CD4-positive, alpha-beta T cell (primary cell): ENCODE results near the gene ATXN7L3. TPM values are rescaled to one million over a fixed set of nuclear protein-coding genes. Genes with fewer than 3 reads are reported as not detected.

Experiments
- ATAC-seq: fragments of 200-7000 bp; cut with Tn5 transposase; one replicate; pipeline ENCODE4 v1.10.0; 2022; ENCODE audit warnings: mild to moderate bottlenecking; ENCODE audit not compliant: poor library complexity
- CTCF ChIA-PET: fragments of 350-600 bp; sonication (Branson Sonifier 250); formaldehyde crosslinking; loops from one replicate; lab custom pipeline; 2021; ENCODE audit warnings: antibody characterized with exemption, inconsistent platforms; lab: Charles Lee
- POLR2A ChIA-PET: fragments of 350-600 bp; sonication (Branson Sonifier 250); formaldehyde crosslinking; loops from one replicate; lab custom pipeline; 2021; ENCODE audit warnings: antibody characterized with exemption, inconsistent platforms; lab: Charles Lee
- DNase-seq, 14 experiments: peaks; one replicate each; pipeline ENCODE4 v3.0.0-alpha.2; 2013 to 2020; ENCODE audit warnings: mixed read lengths in 2 of 14
- H3K27ac ChIP-seq, 2 donors: one replicate each; pipeline versions ENCODE4 v1.5.1 to v1.7.0; 2013; ENCODE audit warnings: low read length in 2 of 2, low read depth in 1 of 2, mild to moderate bottlenecking in 1 of 2
- H3K27me3 ChIP-seq, 2 experiments: 1 replicate in 1 of 2; 2 replicates in 1 of 2; pipeline versions ENCODE4 v1.6.1 to v1.7.0; 2013; ENCODE audit warnings: low read length in 2 of 2, control low read depth in 1 of 2, mild to moderate bottlenecking in 1 of 2, moderate library complexity in 1 of 2; ENCODE audit not compliant: insufficient read depth in 2 of 2, control insufficient read depth in 1 of 2
- H3K36me3 ChIP-seq: one replicate; pipeline ENCODE4 v1.6.1; 2013; ENCODE audit warnings: low read length, control low read depth; ENCODE audit not compliant: insufficient read depth
- H3K4me1 ChIP-seq: one replicate; pipeline ENCODE4 v1.6.1; 2013; ENCODE audit warnings: low read length, control low read depth; ENCODE audit not compliant: insufficient read depth
- H3K4me3 ChIP-seq: one replicate; pipeline ENCODE4 v1.5.1; 2013; ENCODE audit warnings: mild to moderate bottlenecking, low read length, moderate library complexity
- H3K9me3 ChIP-seq, 2 experiments: 1 replicate in 1 of 2; 2 replicates in 1 of 2; pipeline versions ENCODE4 v1.6.1 to v1.7.0; 2013; ENCODE audit warnings: low read length in 2 of 2, mild to moderate bottlenecking in 2 of 2, control low read depth in 1 of 2, moderate library complexity in 1 of 2; ENCODE audit not compliant: control insufficient read depth in 1 of 2, insufficient read depth in 1 of 2
- H3K27ac Mint-ChIP-seq: one replicate; pipeline ENCODE4 v1.8.0; 2020; ENCODE audit warnings: mixed read lengths
- H3K27me3 Mint-ChIP-seq: one replicate; pipeline ENCODE4 v1.8.0; 2021; ENCODE audit warnings: mixed read lengths
- H3K36me3 Mint-ChIP-seq: one replicate; pipeline ENCODE4 v1.8.0; 2021; ENCODE audit warnings: low read depth, mixed read lengths
- H3K4me1 Mint-ChIP-seq: one replicate; pipeline ENCODE4 v1.8.0; 2021; ENCODE audit warnings: low read depth, mixed read lengths
- H3K4me3 Mint-ChIP-seq: one replicate; pipeline ENCODE4 v1.8.0; 2020; ENCODE audit warnings: mild to moderate bottlenecking, mixed read lengths
- H3K9me3 Mint-ChIP-seq: one replicate; pipeline ENCODE4 v1.8.0; 2020; ENCODE audit warnings: mixed read lengths
- intact Hi-C, 2 experiments: fragments of 100-400 bp; cut with DNase I in 1 of 2; cut with micrococcal nuclease in 1 of 2; formaldehyde crosslinking; loops; one replicate each; pipeline versions ENCODE4 v1.15.1 to v1.9.0; 2023 to 2025; cut with DNase I, micrococcal nuclease
- total RNA-seq, 174 experiments: library from RNA in 2 of 174; stranded (reverse) in 2 of 174; gene quantifications; one replicate each; pipeline ENCODE4 v1.2.3 and lab custom pipeline; 2021 to 2026
- TF ChIP-seq, protein P1 (sequence below): fragments of 200-600 bp; IDR thresholded peaks from one replicate; pipeline ENCODE4 v1.8.0; 2022; ENCODE audit warnings: antibody characterized with exemption, mild to moderate bottlenecking

ATXN7L3 gene
- total RNA-seq, 2 experiments from 2014 or later = 85.2 to 99.2 TPM

DNA sequence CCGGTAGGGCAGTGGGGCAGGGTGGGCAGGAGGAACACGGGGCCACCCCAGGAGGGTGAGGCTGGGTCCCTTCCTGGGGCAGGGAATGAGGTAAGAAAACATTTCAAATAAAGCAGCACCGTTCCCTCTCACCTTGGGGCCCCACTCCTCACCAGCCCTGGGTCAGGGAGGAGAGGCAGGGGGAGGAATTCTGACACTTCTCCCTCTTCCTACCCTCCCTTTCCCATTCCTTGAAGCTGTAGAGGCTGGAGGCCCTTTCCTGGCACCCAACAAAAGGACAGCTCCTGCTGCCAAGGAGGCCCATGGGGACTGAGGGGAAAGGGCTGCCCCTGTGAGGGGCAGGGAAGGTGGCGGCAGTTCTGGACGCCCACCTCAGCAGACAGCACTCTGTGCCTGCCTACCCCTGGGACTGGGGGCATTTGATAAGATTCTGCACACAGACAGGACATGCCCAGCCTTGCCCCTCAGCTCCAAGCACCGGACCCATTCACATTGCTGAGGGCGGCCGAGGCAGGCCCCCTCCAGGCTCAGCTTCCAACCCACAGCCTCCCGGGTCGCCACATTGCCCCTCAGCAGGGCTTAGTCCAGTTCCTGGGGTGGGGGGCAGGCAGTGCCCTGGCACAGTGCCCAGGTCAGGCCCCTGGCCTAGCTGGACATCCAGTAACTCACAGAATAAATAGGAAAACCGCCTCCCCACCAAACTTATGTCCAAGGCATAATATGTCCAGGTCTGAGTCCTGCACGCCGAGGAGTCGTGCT is 6.2 kb downstream of the ATXN7L3 start:
- H3K9me3 ChIP-seq = no peaks in the 10 kb centered on the region
- no peak overlapping the region for H3K27ac ChIP-seq
- intact Hi-C loops = no loop called here
- H3K4me3 Mint-ChIP-seq = peak overlapping the region; percentile 34
- H3K36me3 Mint-ChIP-seq = peaks cover 78% of the 10 kb centered on the region
- peaks cover 71% of the 10 kb centered on the region for H3K36me3 ChIP-seq
- POLR2A ChIA-PET = interaction anchor here (1.0 kb wide), 1 partner anchor 26 kb away, joined by 3 read pairs; no protein-coding TSS in a partner anchor
- CTCF ChIA-PET = no interaction called here
- H3K9me3 Mint-ChIP-seq = no peaks in the 10 kb centered on the region
- peaks cover 26% of the 10 kb centered on the region for H3K4me1 Mint-ChIP-seq
- H3K27ac Mint-ChIP-seq = no peak overlapping the region
- peaks cover 26% of the 10 kb centered on the region for H3K4me1 ChIP-seq
- no peaks in the 10 kb centered on the region for H3K27me3 ChIP-seq
- TF ChIP-seq, protein P1, sequence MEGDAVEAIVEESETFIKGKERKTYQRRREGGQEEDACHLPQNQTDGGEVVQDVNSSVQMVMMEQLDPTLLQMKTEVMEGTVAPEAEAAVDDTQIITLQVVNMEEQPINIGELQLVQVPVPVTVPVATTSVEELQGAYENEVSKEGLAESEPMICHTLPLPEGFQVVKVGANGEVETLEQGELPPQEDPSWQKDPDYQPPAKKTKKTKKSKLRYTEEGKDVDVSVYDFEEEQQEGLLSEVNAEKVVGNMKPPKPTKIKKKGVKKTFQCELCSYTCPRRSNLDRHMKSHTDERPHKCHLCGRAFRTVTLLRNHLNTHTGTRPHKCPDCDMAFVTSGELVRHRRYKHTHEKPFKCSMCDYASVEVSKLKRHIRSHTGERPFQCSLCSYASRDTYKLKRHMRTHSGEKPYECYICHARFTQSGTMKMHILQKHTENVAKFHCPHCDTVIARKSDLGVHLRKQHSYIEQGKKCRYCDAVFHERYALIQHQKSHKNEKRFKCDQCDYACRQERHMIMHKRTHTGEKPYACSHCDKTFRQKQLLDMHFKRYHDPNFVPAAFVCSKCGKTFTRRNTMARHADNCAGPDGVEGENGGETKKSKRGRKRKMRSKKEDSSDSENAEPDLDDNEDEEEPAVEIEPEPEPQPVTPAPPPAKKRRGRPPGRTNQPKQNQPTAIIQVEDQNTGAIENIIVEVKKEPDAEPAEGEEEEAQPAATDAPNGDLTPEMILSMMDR = no peak
- no peaks in the 10 kb centered on the region for H3K27me3 Mint-ChIP-seq
- ATAC-seq (no peak), DNase-seq (no peak)
- H3K4me3 ChIP-seq = no peak overlapping the region

DNA sequence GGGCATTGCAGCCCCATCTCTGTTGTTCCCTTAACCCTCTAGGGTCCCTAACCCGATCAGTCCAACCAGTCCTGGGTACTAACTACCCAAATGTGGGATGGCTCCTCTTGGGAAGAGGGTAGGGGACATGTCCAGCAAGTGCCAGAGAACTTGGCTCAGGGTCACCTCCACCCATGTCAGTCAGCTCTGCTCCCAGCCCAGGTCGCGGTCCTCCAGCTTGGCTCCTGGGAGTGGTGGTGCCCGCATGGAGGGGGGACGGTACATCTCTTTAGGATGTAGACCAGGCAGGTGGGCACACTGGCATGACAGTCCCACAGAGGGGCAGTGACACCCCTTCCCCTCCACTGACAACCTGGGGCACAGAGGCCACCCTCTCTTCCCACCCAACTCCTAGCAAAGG is 6.9 kb downstream of the ATXN7L3 start:
- ATAC-seq (no peak), DNase-seq (peak in 1 of 14 experiments; percentile 24)
- Mint-ChIP-seq H3K4me3 (no peak overlapping the region), H3K27ac (no peak overlapping the region), H3K27me3 (no peaks in the 10 kb centered on the region), H3K9me3 (no peaks in the 10 kb centered on the region), H3K36me3 (peaks cover 74% of the 10 kb centered on the region), H3K4me1 (peaks cover 26% of the 10 kb centered on the region)
- Histone ChIP-seq H3K9me3 (no peaks in the 10 kb centered on the region), H3K27ac (no peak overlapping the region), H3K27me3 (no peaks in the 10 kb centered on the region), H3K36me3 (peaks cover 72% of the 10 kb centered on the region), H3K4me1 (peaks cover 26% of the 10 kb centered on the region), H3K4me3 (no peak overlapping the region)
- intact Hi-C loops = no loop called here
- ChIA-PET CTCF (no interaction called here), POLR2A (no interaction called here)
- TF ChIP-seq, protein P1 = no peak

DNA sequence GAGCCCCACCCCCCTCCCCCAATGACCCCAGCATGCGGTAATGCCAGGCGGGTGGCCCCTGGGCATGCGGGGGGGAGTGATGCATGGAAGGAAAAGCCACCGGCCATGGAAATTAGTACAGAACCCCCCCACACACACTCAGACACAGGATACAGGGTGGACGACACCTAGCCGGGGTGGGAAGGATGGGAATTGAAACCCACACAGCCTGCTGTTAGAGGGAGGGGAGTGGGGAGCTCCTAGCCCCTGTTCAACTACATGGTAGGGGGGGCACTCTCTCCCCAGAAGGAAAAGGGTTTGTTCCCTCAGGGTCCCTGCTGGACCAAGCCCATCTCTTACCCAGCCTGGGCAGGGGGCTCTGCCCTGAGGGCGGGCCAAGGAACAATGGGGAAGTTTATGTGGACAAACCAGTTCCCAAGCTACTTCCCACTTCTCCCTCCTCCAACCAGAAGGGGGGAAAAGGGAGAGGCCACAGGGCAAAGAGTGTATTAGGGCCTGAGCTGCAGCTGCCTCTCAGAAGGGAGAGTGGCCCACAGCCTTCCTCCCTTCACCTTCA is 7.7 kb downstream of the ATXN7L3 start:
- H3K4me3 ChIP-seq = no peak overlapping the region
- ChIA-PET CTCF (no interaction called here), POLR2A (interaction anchor here (0.7 to 1.2 kb wide), 2 partner anchors 8 to 29 kb away, joined by 3 read pairs; no protein-coding TSS in a partner anchor)
- peaks cover 74% of the 10 kb centered on the region for H3K36me3 Mint-ChIP-seq
- peaks cover 25% of the 10 kb centered on the region for H3K4me1 ChIP-seq
- no peaks in the 10 kb centered on the region for H3K27me3 Mint-ChIP-seq
- H3K9me3 ChIP-seq = no peaks in the 10 kb centered on the region
- H3K27ac Mint-ChIP-seq = no peak overlapping the region
- H3K4me3 Mint-ChIP-seq = no peak overlapping the region
- peaks cover 26% of the 10 kb centered on the region for H3K4me1 Mint-ChIP-seq
- ATAC-seq (no peak), DNase-seq (no peak)
- intact Hi-C loops = no loop called here
- no peaks in the 10 kb centered on the region for H3K9me3 Mint-ChIP-seq
- TF ChIP-seq, protein P1 = no peak
- H3K36me3 ChIP-seq = peaks cover 65% of the 10 kb centered on the region
- no peak overlapping the region for H3K27ac ChIP-seq
- H3K27me3 ChIP-seq = no peaks in the 10 kb centered on the region
